Neural cell (in vitro differentiated cells): Measurements from ENCODE around the gene CCDC39. TPM values are rescaled to one million over a fixed set of nuclear protein-coding genes. Genes with fewer than 3 reads are reported as not detected.

Experiments used
- H2AFZ ChIP-seq: fragments of 200-600, 300-800 bp; sonication (generic), shearing (Covaris generic); 2 replicates; pipeline ENCODE4 v1.6.0; 2014; ENCODE audit warnings: low read depth, mild to moderate bottlenecking, antibody characterized with exemption, low read length, moderate library complexity
- H3F3A ChIP-seq: fragments of 200-600 bp; shearing (Covaris generic); 2 replicates; pipeline ENCODE4 v1.6.1; 2016; ENCODE audit warnings: mild to moderate bottlenecking, moderate library complexity, mixed read lengths, antibody characterized with exemption, low read length; ENCODE audit not compliant: insufficient read depth, poor library complexity, severe bottlenecking
- H3K27ac ChIP-seq: fragments of 200-600, 300-800 bp; sonication (generic), shearing (Covaris generic); 2 replicates; pipeline ENCODE4 v1.5.1; 2014; ENCODE audit warnings: mild to moderate bottlenecking, low read length, moderate library complexity
- H3K27me3 ChIP-seq: fragments of 300-800, 200-600 bp; sonication (generic), shearing (Covaris generic); 2 replicates; pipeline ENCODE4 v1.6.0; 2014; ENCODE audit warnings: mild to moderate bottlenecking, low read depth, low read length, moderate library complexity; ENCODE audit not compliant: insufficient read depth
- H3K36me3 ChIP-seq: fragments of 300-800, 200-600 bp; sonication (generic), shearing (Covaris generic); 2 replicates; pipeline ENCODE4 v1.5.1; 2014; ENCODE audit warnings: mild to moderate bottlenecking, antibody characterized with exemption, low read length, moderate library complexity; ENCODE audit not compliant: insufficient read depth
- H3K4me2 ChIP-seq: fragments of 300-800, 200-600 bp; sonication (generic), shearing (Covaris generic); 2 replicates; pipeline ENCODE4 v1.6.0; 2014; ENCODE audit warnings: mild to moderate bottlenecking, low read length
- H3K4me3 ChIP-seq: fragments of 300-800, 200-600 bp; sonication (generic), shearing (Covaris generic); 2 replicates; pipeline ENCODE4 v1.5.1; 2014; ENCODE audit warnings: mild to moderate bottlenecking, low read length, moderate library complexity
- H3K79me2 ChIP-seq: fragments of 200-600 bp; shearing (Covaris generic); replicated peaks from 2 replicates; pipeline ENCODE4 v1.6.0; 2014; ENCODE audit warnings: mild to moderate bottlenecking, low read length, moderate library complexity; ENCODE audit not compliant: insufficient read depth
- H3K9ac ChIP-seq: fragments of 300-800, 200-600 bp; sonication (generic), shearing (Covaris generic); 2 replicates; pipeline ENCODE4 v1.6.1; 2016; ENCODE audit warnings: mild to moderate bottlenecking, low read length, mixed read lengths
- H3K9me2 ChIP-seq: fragments of 200-600 bp; shearing (Covaris generic); 2 replicates; pipeline ENCODE4 v1.6.1; 2016; ENCODE audit warnings: mild to moderate bottlenecking, low read length, mixed read lengths; ENCODE audit not compliant: insufficient read depth
- H3K9me3 ChIP-seq: fragments of 200-600, 300-800 bp; sonication (generic), shearing (Covaris generic); 2 replicates; pipeline ENCODE4 v1.6.1; 2016; ENCODE audit warnings: mild to moderate bottlenecking, mixed run types, low read length, moderate library complexity, mixed read lengths
- H4K20me1 ChIP-seq: fragments of 200-600 bp; shearing (Covaris generic); 2 replicates; pipeline ENCODE4 v1.6.1; 2016; ENCODE audit warnings: mild to moderate bottlenecking, mixed run types; ENCODE audit not compliant: insufficient read depth
- EP300 ChIP-seq: fragments of 450-650 bp; conservative IDR thresholded peaks from 2 replicates; pipeline ENCODE4 v1.6.1; 2014; ENCODE audit warnings: antibody characterized with exemption, mild to moderate bottlenecking, moderate library complexity; ENCODE audit not compliant: poor library complexity, severe bottlenecking
- EZH2 ChIP-seq: fragments of 200-600, 300-800 bp; shearing (Covaris generic), sonication (generic); IDR thresholded peaks from 2 replicates; pipeline ENCODE4 v1.6.1; 2014; ENCODE audit warnings: antibody characterized with exemption, low read length, borderline replicate concordance, mild to moderate bottlenecking; ENCODE audit not compliant: insufficient read depth, poor library complexity, severe bottlenecking
- MXI1 ChIP-seq: fragments of 450-650 bp; conservative IDR thresholded peaks from 2 replicates; pipeline ENCODE4 v1.6.1; 2014; ENCODE audit warnings: antibody characterized with exemption, mild to moderate bottlenecking; ENCODE audit not compliant: poor library complexity, severe bottlenecking
- POLR2AphosphoS5 ChIP-seq: IDR thresholded peaks from 2 replicates; pipeline ENCODE4 v1.6.1; 2012
- RAD21 ChIP-seq: fragments of 450-650 bp; conservative IDR thresholded peaks from 2 replicates; pipeline ENCODE4 v1.6.1; 2014; ENCODE audit warnings: antibody characterized with exemption, mild to moderate bottlenecking, moderate library complexity
- REST ChIP-seq: IDR thresholded peaks from 2 replicates; pipeline ENCODE4 v1.6.1; 2012; ENCODE audit warnings: borderline replicate concordance
- SMC3 ChIP-seq: fragments of 450-650 bp; conservative IDR thresholded peaks from 2 replicates; pipeline ENCODE4 v1.6.1; 2014; ENCODE audit warnings: antibody characterized with exemption, mild to moderate bottlenecking, moderate library complexity; ENCODE audit not compliant: poor library complexity
- TAF1 ChIP-seq: IDR thresholded peaks from 2 replicates; pipeline ENCODE4 v1.6.1; 2012; ENCODE audit warnings: low read depth
- polyA plus RNA-seq: library from polyadenylated mRNA; depleted of rRNA; stranded (reverse); fragments of >200 nt; gene quantifications from 2 replicates; pipeline ENCODE4 v1.2.3, GENCODE V29; 2014
- TF ChIP-seq, protein P1 (sequence below): fragments of 450-650 bp; IDR thresholded peaks from 2 replicates; pipeline ENCODE4 v1.5.1; 2014; ENCODE audit warnings: antibody characterized with exemption, mild to moderate bottlenecking, moderate library complexity; ENCODE audit not compliant: poor library complexity, severe bottlenecking

CCDC39 gene
- polyA plus RNA-seq, 1 donor from 2014 or later: 0.36 TPM

GRCh38 chr3:180630371-180630770 lies 48.9 kb downstream of the CCDC39 start:
- H3K9ac ChIP-seq: no peak overlapping the region
- H3K79me2 ChIP-seq: no peaks in the 10 kb centered on the region
- H3K9me2 ChIP-seq: no peaks in the 10 kb centered on the region
- no peaks in the 10 kb centered on the region for H3F3A ChIP-seq
- H3K36me3 ChIP-seq: no peaks in the 10 kb centered on the region
- no peak overlapping the region for H2AFZ ChIP-seq
- no peaks in the 10 kb centered on the region for H4K20me1 ChIP-seq
- H3K27me3 ChIP-seq: no peaks in the 10 kb centered on the region
- TF ChIP-seq, protein P1, sequence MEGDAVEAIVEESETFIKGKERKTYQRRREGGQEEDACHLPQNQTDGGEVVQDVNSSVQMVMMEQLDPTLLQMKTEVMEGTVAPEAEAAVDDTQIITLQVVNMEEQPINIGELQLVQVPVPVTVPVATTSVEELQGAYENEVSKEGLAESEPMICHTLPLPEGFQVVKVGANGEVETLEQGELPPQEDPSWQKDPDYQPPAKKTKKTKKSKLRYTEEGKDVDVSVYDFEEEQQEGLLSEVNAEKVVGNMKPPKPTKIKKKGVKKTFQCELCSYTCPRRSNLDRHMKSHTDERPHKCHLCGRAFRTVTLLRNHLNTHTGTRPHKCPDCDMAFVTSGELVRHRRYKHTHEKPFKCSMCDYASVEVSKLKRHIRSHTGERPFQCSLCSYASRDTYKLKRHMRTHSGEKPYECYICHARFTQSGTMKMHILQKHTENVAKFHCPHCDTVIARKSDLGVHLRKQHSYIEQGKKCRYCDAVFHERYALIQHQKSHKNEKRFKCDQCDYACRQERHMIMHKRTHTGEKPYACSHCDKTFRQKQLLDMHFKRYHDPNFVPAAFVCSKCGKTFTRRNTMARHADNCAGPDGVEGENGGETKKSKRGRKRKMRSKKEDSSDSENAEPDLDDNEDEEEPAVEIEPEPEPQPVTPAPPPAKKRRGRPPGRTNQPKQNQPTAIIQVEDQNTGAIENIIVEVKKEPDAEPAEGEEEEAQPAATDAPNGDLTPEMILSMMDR: no peak
- TF ChIP-seq POLR2AphosphoS5 (no peak), RAD21 (no peak), REST (no peak), MXI1 (no peak), EP300 (no peak), TAF1 (no peak), SMC3 (no peak), EZH2 (no peak)
- no peak overlapping the region for H3K4me3 ChIP-seq
- no peaks in the 10 kb centered on the region for H3K9me3 ChIP-seq
- H3K27ac ChIP-seq: no peak overlapping the region
- no peak overlapping the region for H3K4me2 ChIP-seq

GRCh38 chr3:180626844-180627243 lies 52.4 kb downstream of the CCDC39 start:
- TF ChIP-seq EP300: no peak
- no peak for TF ChIP-seq TAF1
- no peak for TF ChIP-seq SMC3
- TF ChIP-seq, protein P1: no peak
- no peak for TF ChIP-seq REST
- TF ChIP-seq POLR2AphosphoS5: no peak
- TF ChIP-seq RAD21: no peak
- no peak for TF ChIP-seq EZH2
- Histone ChIP-seq H3K9ac (no peak overlapping the region), H3K4me2 (no peak overlapping the region), H2AFZ (no peak overlapping the region), H3K4me3 (no peak overlapping the region), H3K79me2 (no peaks in the 10 kb centered on the region), H3K27ac (no peak overlapping the region), H3K36me3 (no peaks in the 10 kb centered on the region), H3K9me2 (no peaks in the 10 kb centered on the region), H3K9me3 (no peaks in the 10 kb centered on the region), H3K27me3 (no peaks in the 10 kb centered on the region), H4K20me1 (no peaks in the 10 kb centered on the region), H3F3A (no peaks in the 10 kb centered on the region)
